HepG2 (cell line): ENCODE measurements around the gene DHRS1. TPM values are rescaled to one million over a fixed set of nuclear protein-coding genes. Genes with fewer than 3 reads are reported as not detected.

Source experiments
- ARID2 ChIP-seq: sonication (generic); formaldehyde crosslinking; IDR thresholded peaks from 2 replicates; pipeline ENCODE4 v1.8.1; 2022; ENCODE audit warnings: mild to moderate bottlenecking, missing genetic modification reagents, borderline replicate concordance
- ATF7 ChIP-seq, 2 experiments: fragments of 450-650 bp in 1 of 2; sonication (generic) in 1 of 2; formaldehyde crosslinking in 1 of 2; IDR thresholded peaks; 2 replicates each; pipeline versions ENCODE4 v1.4.0 to v1.6.1; 2016 to 2020; ENCODE audit warnings: antibody characterized with exemption in 1 of 2, mild to moderate bottlenecking in 1 of 2, missing genetic modification reagents in 1 of 2
- GATAD1 ChIP-seq: IDR thresholded peaks from 2 replicates; pipeline ENCODE4 v1.6.1; 2016; ENCODE audit warnings: missing genetic modification reagents, missing compliant biosample characterization
- KAT8 ChIP-seq: IDR thresholded peaks from 2 replicates; pipeline ENCODE4 v1.6.1; 2016; ENCODE audit warnings: missing genetic modification reagents, missing compliant biosample characterization
- KDM5B ChIP-seq: sonication (generic); formaldehyde crosslinking; IDR thresholded peaks from 2 replicates; pipeline ENCODE4 v1.4.0; 2020; ENCODE audit warnings: missing genetic modification reagents, mild to moderate bottlenecking, borderline replicate concordance
- MED8 ChIP-seq: sonication (generic); formaldehyde crosslinking; IDR thresholded peaks from 2 replicates; pipeline ENCODE4 v1.8.1; 2023; ENCODE audit warnings: mild to moderate bottlenecking, missing genetic modification reagents; ENCODE audit not compliant: insufficient replicate concordance
- SAP130 ChIP-seq: IDR thresholded peaks from 2 replicates; pipeline ENCODE4 v1.6.1; 2016; ENCODE audit warnings: low read depth
- SMAD1 ChIP-seq: sonication (generic); formaldehyde crosslinking; IDR thresholded peaks from 2 replicates; pipeline ENCODE4 v1.4.0; 2020; ENCODE audit warnings: missing genetic modification reagents, low read depth, mild to moderate bottlenecking, borderline replicate concordance
- SPEN ChIP-seq: sonication (generic); formaldehyde crosslinking; IDR thresholded peaks from 2 replicates; pipeline ENCODE4 v1.5.1; 2020; ENCODE audit warnings: low read depth, mild to moderate bottlenecking, missing genetic modification reagents
- TARDBP ChIP-seq: sonication (generic); formaldehyde crosslinking; IDR thresholded peaks from 2 replicates; pipeline ENCODE4 v1.8.0; 2022; ENCODE audit warnings: mild to moderate bottlenecking, missing genetic modification reagents
- ZNF605 ChIP-seq: sonication (generic); formaldehyde crosslinking; IDR thresholded peaks from 2 replicates; pipeline ENCODE4 v1.8.0; 2022; ENCODE audit warnings: mild to moderate bottlenecking, missing genetic modification reagents
- ZNF7 ChIP-seq: IDR thresholded peaks from 2 replicates; pipeline ENCODE4 v1.6.1; 2016; ENCODE audit warnings: missing biosample characterization, missing genetic modification reagents
- ZNF75D ChIP-seq: sonication (generic); formaldehyde crosslinking; IDR thresholded peaks from 2 replicates; pipeline ENCODE4 v1.8.1; 2023; ENCODE audit warnings: missing genetic modification reagents, mild to moderate bottlenecking, borderline replicate concordance
- ZSCAN20 ChIP-seq: sonication (generic); formaldehyde crosslinking; IDR thresholded peaks from 2 replicates; pipeline ENCODE4 v1.4.0; 2020; ENCODE audit warnings: missing genetic modification reagents, mild to moderate bottlenecking, borderline replicate concordance
- polyA plus RNA-seq, 8 experiments: library from polyadenylated mRNA; depleted of rRNA in 3 of 8; stranded (reverse) in 7 of 8; unstranded in 1 of 8; fragments of >200 nt; fragmentation: Illumina TruSeq in 4 of 8; extraction: Trizol in 4 of 8; gene quantifications; 2 replicates each; pipeline versions ENCODE4 v1.2.1 to v1.2.3, GENCODE V29; 2011 to 2016; ENCODE audit warnings: low read depth in 4 of 8, missing spikeins in 1 of 8, mixed read lengths in 1 of 8; ENCODE audit not compliant: insufficient read depth in 1 of 8
- total RNA-seq, 5 experiments: library from RNA; depleted of rRNA; stranded (reverse); fragments of >200 nt; fragmentation: Illumina TruSeq; extraction: Trizol; gene quantifications; 2 replicates each; pipeline ENCODE4 v1.2.3, GENCODE V29; 2016; ENCODE audit warnings: low read depth in 1 of 5
- TF ChIP-seq, protein P1 (sequence below): sonication (generic); formaldehyde crosslinking; IDR thresholded peaks from 2 replicates; pipeline ENCODE4 v1.4.0; 2020; ENCODE audit warnings: mild to moderate bottlenecking, low read depth, missing genetic modification reagents
- TF ChIP-seq, protein P2 (sequence below): sonication (generic); formaldehyde crosslinking; IDR thresholded peaks from 2 replicates; pipeline ENCODE4 v1.8.0; 2022; ENCODE audit warnings: missing genetic modification reagents, mild to moderate bottlenecking, moderate library complexity, borderline replicate concordance
- TF ChIP-seq, protein P3 (sequence below): fragments of 450-650 bp; IDR thresholded peaks from 2 replicates; pipeline ENCODE4 v1.6.1; 2016
- TF ChIP-seq, protein P4 (sequence below): sonication (generic); formaldehyde crosslinking; IDR thresholded peaks from 2 replicates; pipeline ENCODE4 v1.5.1; 2020; ENCODE audit warnings: mild to moderate bottlenecking, moderate library complexity, missing genetic modification reagents
- TF ChIP-seq, protein P5 (sequence below): sonication (generic); formaldehyde crosslinking; IDR thresholded peaks from 2 replicates; pipeline ENCODE4 v1.5.0; 2020; ENCODE audit warnings: missing genetic modification reagents

DHRS1 gene
- total and polyA plus RNA-seq, 2 of the 13 experiments (the other 11 are each of a cell fraction or from before 2014, with no cell fraction given) = 49.8 to 60.8 TPM

DNA sequence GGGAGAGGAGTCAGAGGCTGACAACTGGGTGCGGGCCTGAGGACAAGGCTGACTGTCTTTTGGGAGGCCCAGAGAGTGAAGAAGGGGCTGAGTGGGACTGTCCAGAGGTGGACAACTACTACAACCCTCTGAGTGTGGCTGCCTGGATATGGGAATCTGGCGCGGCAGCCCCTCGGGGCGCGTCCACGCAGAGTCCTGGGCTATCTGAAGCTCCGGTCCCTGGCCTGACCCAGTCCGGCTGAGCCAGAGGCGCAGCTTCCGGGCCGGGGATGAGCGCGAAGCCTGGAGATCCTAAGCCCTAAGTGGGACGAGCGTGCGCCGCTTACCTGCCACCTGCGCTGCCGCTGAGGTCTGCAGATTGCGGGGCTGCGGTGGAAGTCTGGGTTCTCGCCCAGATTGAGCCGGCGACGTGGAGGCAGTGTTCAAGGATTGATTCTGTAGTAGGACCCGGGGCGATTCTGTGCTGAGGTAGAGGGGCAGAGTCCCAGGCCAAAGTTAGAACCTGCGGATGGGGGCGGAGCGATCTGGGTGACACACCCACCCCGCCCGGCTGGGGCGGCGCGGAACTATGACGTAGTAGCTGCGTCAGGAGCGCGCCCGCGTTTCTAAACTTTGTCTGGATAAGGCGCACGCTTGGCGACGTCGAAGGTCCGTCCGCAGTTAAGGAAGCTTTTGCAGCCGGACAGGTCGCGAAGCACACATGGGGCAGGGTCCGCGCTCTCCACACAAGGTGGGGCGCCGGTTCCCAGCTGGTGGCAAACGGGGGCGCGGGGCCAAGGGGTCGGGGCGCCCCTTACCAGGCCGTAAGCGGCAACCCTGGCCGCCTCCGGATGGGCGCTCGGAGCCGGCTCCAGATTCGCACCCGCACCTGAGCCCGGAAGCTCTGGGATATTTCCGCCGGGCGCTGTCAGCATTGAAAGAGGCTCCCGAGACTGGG, at the start of gene DHRS1, which contains the start of gene NOP9 (continued):
- TF ChIP-seq TARDBP (peak; percentile 88), MED8 (CRISPR knock-in tag) (peak; percentile 83), ZNF7 (CRISPR knock-in tag) (no peak), SMAD1 (CRISPR knock-in tag) (peak; percentile 99), KAT8 (peak; percentile 100), SAP130 (CRISPR knock-in tag) (peak; percentile 100), ZNF75D (CRISPR knock-in tag) (no peak; the same call in 1 of the 2 replicates), KDM5B (CRISPR knock-in tag) (peak; percentile 95), GATAD1 (CRISPR knock-in tag) (peak; percentile 99), ZSCAN20 (CRISPR knock-in tag) (peak; percentile 79; the same call in 1 of the 2 replicates), SPEN (CRISPR knock-in tag) (peak; percentile 99), ARID2 (CRISPR knock-in tag) (peak; percentile 73), ATF7 (IDR thresholded peaks at IDR 0.05) (peak; percentile 80), ATF7 (CRISPR knock-in tag; IDR thresholded peaks at IDR 0.05) (0 out of 2 replicates have a peak, but pooled peaks have one; percentile 30), ZNF605 (CRISPR knock-in tag) (peak; percentile 59)
- TF ChIP-seq, protein P1, sequence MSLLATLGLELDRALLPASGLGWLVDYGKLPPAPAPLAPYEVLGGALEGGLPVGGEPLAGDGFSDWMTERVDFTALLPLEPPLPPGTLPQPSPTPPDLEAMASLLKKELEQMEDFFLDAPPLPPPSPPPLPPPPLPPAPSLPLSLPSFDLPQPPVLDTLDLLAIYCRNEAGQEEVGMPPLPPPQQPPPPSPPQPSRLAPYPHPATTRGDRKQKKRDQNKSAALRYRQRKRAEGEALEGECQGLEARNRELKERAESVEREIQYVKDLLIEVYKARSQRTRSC (CRISPR knock-in tag) = peak; percentile 19; the same call in 1 of the 2 replicates
- TF ChIP-seq, protein P2, sequence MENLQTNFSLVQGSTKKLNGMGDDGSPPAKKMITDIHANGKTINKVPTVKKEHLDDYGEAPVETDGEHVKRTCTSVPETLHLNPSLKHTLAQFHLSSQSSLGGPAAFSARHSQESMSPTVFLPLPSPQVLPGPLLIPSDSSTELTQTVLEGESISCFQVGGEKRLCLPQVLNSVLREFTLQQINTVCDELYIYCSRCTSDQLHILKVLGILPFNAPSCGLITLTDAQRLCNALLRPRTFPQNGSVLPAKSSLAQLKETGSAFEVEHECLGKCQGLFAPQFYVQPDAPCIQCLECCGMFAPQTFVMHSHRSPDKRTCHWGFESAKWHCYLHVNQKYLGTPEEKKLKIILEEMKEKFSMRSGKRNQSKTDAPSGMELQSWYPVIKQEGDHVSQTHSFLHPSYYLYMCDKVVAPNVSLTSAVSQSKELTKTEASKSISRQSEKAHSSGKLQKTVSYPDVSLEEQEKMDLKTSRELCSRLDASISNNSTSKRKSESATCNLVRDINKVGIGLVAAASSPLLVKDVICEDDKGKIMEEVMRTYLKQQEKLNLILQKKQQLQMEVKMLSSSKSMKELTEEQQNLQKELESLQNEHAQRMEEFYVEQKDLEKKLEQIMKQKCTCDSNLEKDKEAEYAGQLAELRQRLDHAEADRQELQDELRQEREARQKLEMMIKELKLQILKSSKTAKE (CRISPR knock-in tag) = no peak
- TF ChIP-seq, protein P3, sequence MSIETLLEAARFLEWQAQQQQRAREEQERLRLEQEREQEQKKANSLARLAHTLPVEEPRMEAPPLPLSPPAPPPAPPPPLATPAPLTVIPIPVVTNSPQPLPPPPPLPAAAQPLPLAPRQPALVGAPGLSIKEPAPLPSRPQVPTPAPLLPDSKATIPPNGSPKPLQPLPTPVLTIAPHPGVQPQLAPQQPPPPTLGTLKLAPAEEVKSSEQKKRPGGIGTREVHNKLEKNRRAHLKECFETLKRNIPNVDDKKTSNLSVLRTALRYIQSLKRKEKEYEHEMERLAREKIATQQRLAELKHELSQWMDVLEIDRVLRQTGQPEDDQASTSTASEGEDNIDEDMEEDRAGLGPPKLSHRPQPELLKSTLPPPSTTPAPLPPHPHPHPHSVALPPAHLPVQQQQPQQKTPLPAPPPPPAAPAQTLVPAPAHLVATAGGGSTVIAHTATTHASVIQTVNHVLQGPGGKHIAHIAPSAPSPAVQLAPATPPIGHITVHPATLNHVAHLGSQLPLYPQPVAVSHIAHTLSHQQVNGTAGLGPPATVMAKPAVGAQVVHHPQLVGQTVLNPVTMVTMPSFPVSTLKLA = peak; percentile 86
- TF ChIP-seq, protein P4, sequence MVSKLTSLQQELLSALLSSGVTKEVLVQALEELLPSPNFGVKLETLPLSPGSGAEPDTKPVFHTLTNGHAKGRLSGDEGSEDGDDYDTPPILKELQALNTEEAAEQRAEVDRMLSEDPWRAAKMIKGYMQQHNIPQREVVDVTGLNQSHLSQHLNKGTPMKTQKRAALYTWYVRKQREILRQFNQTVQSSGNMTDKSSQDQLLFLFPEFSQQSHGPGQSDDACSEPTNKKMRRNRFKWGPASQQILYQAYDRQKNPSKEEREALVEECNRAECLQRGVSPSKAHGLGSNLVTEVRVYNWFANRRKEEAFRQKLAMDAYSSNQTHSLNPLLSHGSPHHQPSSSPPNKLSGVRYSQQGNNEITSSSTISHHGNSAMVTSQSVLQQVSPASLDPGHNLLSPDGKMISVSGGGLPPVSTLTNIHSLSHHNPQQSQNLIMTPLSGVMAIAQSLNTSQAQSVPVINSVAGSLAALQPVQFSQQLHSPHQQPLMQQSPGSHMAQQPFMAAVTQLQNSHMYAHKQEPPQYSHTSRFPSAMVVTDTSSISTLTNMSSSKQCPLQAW (CRISPR knock-in tag) = peak; percentile 87
- TF ChIP-seq, protein P5, sequence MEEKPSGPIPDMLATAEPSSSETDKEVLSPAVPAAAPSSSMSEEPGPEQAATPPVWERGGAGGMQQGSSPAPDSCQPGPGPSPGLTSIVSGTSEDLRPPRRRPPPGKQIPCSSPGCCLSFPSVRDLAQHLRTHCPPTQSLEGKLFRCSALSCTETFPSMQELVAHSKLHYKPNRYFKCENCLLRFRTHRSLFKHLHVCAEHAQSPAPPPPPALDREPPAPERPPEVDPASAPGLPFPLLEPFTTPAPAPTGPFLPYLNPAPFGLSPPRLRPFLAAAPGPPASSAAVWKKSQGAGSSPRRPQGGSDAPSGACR (CRISPR knock-in tag) = peak; percentile 98
